ENCODE data around the gene HTATSF1.

HTATSF1 gene

GRCh38 chrX:136496764-136497555, 432 bp upstream of the HTATSF1 start:
- DNase-seq (ENCODE audit: low spot score): peak; percentile 75

- no peak for DNase-seq (ENCODE audit: low spot score)
Measured at GRCh38 chrX:136519069-136519468, 21.7 kb downstream of the HTATSF1 start.

- DNase-seq (ENCODE audit: low spot score): no peak
Measured at GRCh38 chrX:136523770-136524169, 26.4 kb downstream of the HTATSF1 start.

GRCh38 chrX:136525738-136526606, 28.6 kb downstream of the HTATSF1 start:
- no peak for DNase-seq (ENCODE audit: low spot score)

GRCh38 chrX:136528645-136529315, 31.4 kb downstream of the HTATSF1 start:
- no peak for DNase-seq (ENCODE audit: low spot score)

GRCh38 chrX:136529795-136530194, 32.4 kb downstream of the HTATSF1 start:
- DNase-seq (ENCODE audit: low spot score): no peak

- DNase-seq (ENCODE audit: low spot score): no peak
Measured at GRCh38 chrX:136531951-136532350, 34.6 kb downstream of the HTATSF1 start, which contains the start of gene VGLL1. TSS of gene VGLL1 (plus strand) at chrX:136532215. CDS start at chrX:136536021, 3,806 bp downstream.

GRCh38 chrX:136534131-136534530, 36.7 kb downstream of the HTATSF1 start:
- DNase-seq (ENCODE audit: low spot score): no peak

GRCh38 chrX:136538811-136539210, 41.4 kb downstream of the HTATSF1 start:
- DNase-seq (ENCODE audit: low spot score): no peak

- DNase-seq (ENCODE audit: low spot score): no peak
Measured at GRCh38 chrX:136540226-136540625, 42.8 kb downstream of the HTATSF1 start.

- no peak for DNase-seq (ENCODE audit: low spot score)
Measured at GRCh38 chrX:136541294-136541693, 43.9 kb downstream of the HTATSF1 start.

GRCh38 chrX:136542281-136542680, 44.9 kb downstream of the HTATSF1 start:
- no peak for DNase-seq (ENCODE audit: low spot score)

GRCh38 chrX:136546371-136546781, 49.0 kb downstream of the HTATSF1 start:
- no peak for DNase-seq (ENCODE audit: low spot score)

GRCh38 chrX:136549226-136549625, 51.8 kb downstream of the HTATSF1 start:
- no peak for DNase-seq (ENCODE audit: low spot score)

- no peak for DNase-seq (ENCODE audit: low spot score)
Measured at GRCh38 chrX:136551410-136551809, 54.0 kb downstream of the HTATSF1 start.

GRCh38 chrX:136555694-136556093, 58.3 kb downstream of the HTATSF1 start:
- no peak for DNase-seq (ENCODE audit: low spot score)

Data from germinal center (tissue), 1 donor.